Caco-2 (cell line): ENCODE data around the gene ZNF469. TPM values are rescaled to one million over a fixed set of nuclear protein-coding genes. Genes with fewer than 3 reads are reported as not detected.

Experiments
- BruUV-seq: library from RNA; stranded (reverse); fragments of 400-500 nt; replicated peaks from 2 replicates; lab custom pipeline; 2021; lab: Mats Ljungman, UMichigan
- CTCF ChIA-PET: fragments of 300-600 bp; sonication (Branson Sonifier 250); formaldehyde crosslinking; loops from one replicate; lab custom pipeline; 2022; ENCODE audit warnings: antibody characterized with exemption; lab: Charles Lee
- POLR2A ChIA-PET: fragments of 300-600 bp; sonication (Branson Sonifier 250); formaldehyde crosslinking; loops from one replicate; lab custom pipeline; 2022; ENCODE audit warnings: antibody characterized with exemption; lab: Charles Lee
- DNase-seq, 2 experiments: peaks; one replicate each; pipeline versions ENCODE4 v3.0.0 to v3.0.0-alpha.2; 2020 to 2022
- H3K27me3 ChIP-seq: replicated peaks from 2 replicates; pipeline ENCODE4 v1.6.0; 2011; ENCODE audit warnings: low read length; ENCODE audit not compliant: control insufficient read depth, insufficient read depth
- H3K36me3 ChIP-seq: 2 replicates; pipeline ENCODE4 v1.5.1; 2011; ENCODE audit warnings: low read length; ENCODE audit not compliant: control insufficient read depth, insufficient read depth
- H3K4me1 ChIP-seq: fragments of 250-450 bp; sonication (Bioruptor Pico); 2 replicates; pipeline ENCODE4 v1.5.1; 2020; ENCODE audit warnings: mild to moderate bottlenecking
- H3K4me3 ChIP-seq: 2 replicates; pipeline ENCODE4 v1.5.1; 2011; ENCODE audit warnings: low read depth, mild to moderate bottlenecking, control low read depth, low read length
- H3K9me3 ChIP-seq: fragments of 250-450 bp; sonication (Bioruptor Pico); 2 replicates; pipeline ENCODE4 v1.5.1; 2020; ENCODE audit warnings: mild to moderate bottlenecking, moderate library complexity
- H3K27ac Mint-ChIP-seq: one replicate; pipeline ENCODE4 v1.8.0; 2022; ENCODE audit warnings: mixed read lengths; ENCODE audit not compliant: unreplicated experiment
- H3K27me3 Mint-ChIP-seq: one replicate; pipeline ENCODE4 v1.8.0; 2022; ENCODE audit warnings: mixed read lengths; ENCODE audit not compliant: insufficient read depth, unreplicated experiment
- H3K36me3 Mint-ChIP-seq: one replicate; pipeline ENCODE4 v1.8.0; 2022; ENCODE audit warnings: mild to moderate bottlenecking, mixed read lengths; ENCODE audit not compliant: insufficient read depth, unreplicated experiment
- H3K4me1 Mint-ChIP-seq: one replicate; pipeline ENCODE4 v1.8.0; 2022; ENCODE audit warnings: low read depth, mixed read lengths; ENCODE audit not compliant: unreplicated experiment
- H3K4me3 Mint-ChIP-seq: one replicate; pipeline ENCODE4 v1.8.0; 2022; ENCODE audit warnings: mild to moderate bottlenecking, moderate library complexity, mixed read lengths; ENCODE audit not compliant: unreplicated experiment
- H3K9me3 Mint-ChIP-seq: one replicate; pipeline ENCODE4 v1.8.0; 2022; ENCODE audit warnings: mixed read lengths; ENCODE audit not compliant: unreplicated experiment
- CTCF ChIP-seq, 2 experiments: fragments of 200-600 bp in 1 of 2; IDR thresholded peaks; 1 replicate in 1 of 2; 2 replicates in 1 of 2; pipeline versions ENCODE4 v1.5.1 to v1.8.0; 2011 to 2022; ENCODE audit warnings: antibody characterized with exemption in 1 of 2, control low read depth in 1 of 2, inconsistent platforms in 1 of 2, low read depth in 1 of 2, low read length in 1 of 2, mild to moderate bottlenecking in 1 of 2, moderate library complexity in 1 of 2; ENCODE audit not compliant: insufficient read depth in 1 of 2, severe bottlenecking in 1 of 2, unreplicated experiment in 1 of 2
- intact Hi-C: fragments of 100-400 bp; cut with micrococcal nuclease; formaldehyde crosslinking; loops from one replicate; pipeline ENCODE4 v1.10.0; 2022; ENCODE audit not compliant: unreplicated experiment
- total RNA-seq: library from RNA; stranded (reverse); gene quantifications from 2 replicates; pipeline ENCODE4 v1.2.3, GENCODE V29; 2022

ZNF469 gene
- total RNA-seq, 1 experiment from 2014 or later, result 0.07 TPM

DNA sequence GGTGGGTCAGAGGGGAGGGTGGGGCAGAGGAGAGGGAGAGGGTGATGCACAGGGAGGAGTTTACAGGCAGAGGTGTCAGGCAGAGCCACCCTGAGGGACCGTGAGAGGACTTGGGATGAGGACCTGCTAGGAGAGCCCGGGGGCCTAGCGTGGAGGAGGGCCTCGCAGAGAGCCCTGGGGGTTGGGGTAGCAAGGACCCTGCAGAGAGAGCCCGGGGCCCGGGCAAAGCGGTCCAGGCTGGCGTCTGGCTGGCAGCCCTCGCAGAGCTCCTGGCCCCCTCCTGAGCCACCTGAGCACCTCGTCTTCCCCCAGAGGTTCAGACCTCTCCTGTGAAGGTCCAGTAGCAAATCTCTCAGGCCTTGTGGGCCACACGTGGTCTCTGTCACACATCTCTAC is 42.0 kb upstream of the ZNF469 start:
- H3K27ac Mint-ChIP-seq, result no peak overlapping the region
- H3K4me1 ChIP-seq, result no peaks in the 10 kb centered on the region
- no peak overlapping the region for H3K4me3 Mint-ChIP-seq
- intact Hi-C loops, result no loop called here
- H3K4me3 ChIP-seq, result no peak overlapping the region
- H3K27me3 ChIP-seq, result no peaks in the 10 kb centered on the region
- H3K4me1 Mint-ChIP-seq, result no peaks in the 10 kb centered on the region
- peaks cover 12% of the 10 kb centered on the region for H3K9me3 ChIP-seq
- H3K36me3 ChIP-seq, result no peaks in the 10 kb centered on the region
- ChIA-PET CTCF (no interaction called here), POLR2A (no interaction called here)
- H3K27me3 Mint-ChIP-seq, result no peaks in the 10 kb centered on the region
- no peak for TF ChIP-seq CTCF (IDR thresholded peaks at IDR 0.05; ENCODE audit: insufficient read depth in 1 of 2, low read depth in 1 of 2, low read length in 1 of 2, severe bottlenecking in 1 of 2, unreplicated experiment in 1 of 2)
- peaks cover 29% of the 10 kb centered on the region for H3K9me3 Mint-ChIP-seq
- DNase-seq, result no peak
- BruUV-seq, result no TSS peak
- H3K36me3 Mint-ChIP-seq, result no peaks in the 10 kb centered on the region

DNA sequence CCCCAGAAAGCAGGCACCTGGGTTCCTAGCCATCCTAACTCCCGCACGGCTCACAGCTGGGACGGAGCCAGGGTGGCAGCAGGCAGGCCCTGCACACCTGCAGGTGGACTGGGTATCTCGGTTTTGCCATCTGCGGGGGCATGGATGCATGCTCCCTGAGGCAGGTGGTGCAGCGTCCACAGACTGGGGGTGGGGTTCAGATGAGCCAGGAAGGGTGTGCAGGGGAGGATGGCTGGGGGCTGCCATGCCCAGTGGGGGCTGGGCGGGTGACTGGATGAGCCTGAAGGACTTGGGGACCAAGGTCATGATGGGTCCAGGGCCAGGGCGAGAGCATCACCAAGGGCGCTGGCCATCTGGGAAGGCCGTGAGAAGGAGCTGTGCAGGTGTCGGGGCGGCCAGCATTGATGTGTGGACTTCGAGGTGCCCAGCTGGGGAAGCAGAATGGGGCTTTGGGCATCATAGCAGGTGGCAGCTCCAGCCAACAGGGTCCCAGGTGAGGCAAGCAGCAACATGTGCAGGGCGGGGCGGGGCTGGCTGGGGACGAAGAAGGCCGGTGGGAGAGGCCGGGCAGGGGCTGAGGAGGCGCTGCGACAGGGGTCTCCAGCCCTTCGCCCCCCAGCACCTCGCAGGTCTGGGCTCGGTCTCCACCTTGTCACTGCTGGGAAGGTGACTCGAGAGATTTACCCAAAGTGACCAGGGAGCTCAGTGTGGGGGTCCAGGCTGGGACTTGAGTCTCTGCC is 41.0 kb upstream of the ZNF469 start:
- no peak for TF ChIP-seq CTCF (IDR thresholded peaks at IDR 0.05; ENCODE audit: insufficient read depth in 1 of 2, low read depth in 1 of 2, low read length in 1 of 2, severe bottlenecking in 1 of 2, unreplicated experiment in 1 of 2)
- CTCF ChIA-PET, result no interaction called here
- intact Hi-C loops, result no loop called here
- H3K4me3 ChIP-seq, result no peak overlapping the region
- Mint-ChIP-seq H3K27ac (no peak overlapping the region), H3K9me3 (peaks cover 21% of the 10 kb centered on the region), H3K4me1 (no peaks in the 10 kb centered on the region), H3K4me3 (no peak overlapping the region), H3K36me3 (no peaks in the 10 kb centered on the region), H3K27me3 (no peaks in the 10 kb centered on the region)
- POLR2A ChIA-PET, result no interaction called here
- H3K36me3 ChIP-seq, result no peaks in the 10 kb centered on the region
- H3K9me3 ChIP-seq, result peaks cover 11% of the 10 kb centered on the region
- no peak for DNase-seq
- no TSS peak for BruUV-seq
- H3K27me3 ChIP-seq, result no peaks in the 10 kb centered on the region
- H3K4me1 ChIP-seq, result no peaks in the 10 kb centered on the region

DNA sequence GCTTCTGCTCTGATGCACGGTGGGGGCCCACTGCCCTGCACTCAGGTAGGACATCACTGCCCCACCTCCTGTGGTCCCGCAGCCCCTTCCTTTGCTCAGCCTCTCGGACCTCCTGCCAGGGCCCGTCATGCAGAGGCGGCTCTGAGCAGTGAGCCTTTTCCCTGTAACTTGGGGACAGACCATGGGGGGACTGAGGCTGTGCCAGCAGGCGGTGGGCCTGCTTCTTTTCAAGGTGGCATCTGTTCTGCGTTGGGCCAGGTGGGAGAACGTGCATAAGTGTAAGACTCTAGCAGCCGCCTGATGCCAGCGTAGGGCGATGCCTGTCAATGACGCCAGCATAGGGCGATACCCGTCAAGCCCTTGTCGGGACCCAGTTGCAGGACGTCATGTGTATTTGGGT is 40.3 kb upstream of the ZNF469 start:
- Histone ChIP-seq H3K4me3 (no peak overlapping the region), H3K36me3 (no peaks in the 10 kb centered on the region), H3K27me3 (no peaks in the 10 kb centered on the region), H3K4me1 (no peaks in the 10 kb centered on the region), H3K9me3 (peaks cover 9% of the 10 kb centered on the region)
- no peak for DNase-seq
- H3K27ac Mint-ChIP-seq, result no peak overlapping the region
- no peaks in the 10 kb centered on the region for H3K27me3 Mint-ChIP-seq
- ChIA-PET CTCF (no interaction called here), POLR2A (no interaction called here)
- BruUV-seq, result no TSS peak
- H3K36me3 Mint-ChIP-seq, result no peaks in the 10 kb centered on the region
- TF ChIP-seq CTCF (IDR thresholded peaks at IDR 0.05; ENCODE audit: insufficient read depth in 1 of 2, low read depth in 1 of 2, low read length in 1 of 2, severe bottlenecking in 1 of 2, unreplicated experiment in 1 of 2), result no peak
- intact Hi-C loops, result no loop called here
- H3K4me1 Mint-ChIP-seq, result no peaks in the 10 kb centered on the region
- H3K9me3 Mint-ChIP-seq, result peaks cover 14% of the 10 kb centered on the region
- no peak overlapping the region for H3K4me3 Mint-ChIP-seq
